Tibial nerve (tissue), 4 donors: ENCODE measurements around the gene STIM2.

Experiments
- CTCF ChIP-seq, 5 experiments: fragments of 200-600 bp in 3 of 5; fragments of 450-650 bp in 2 of 5; sonication (generic) in 3 of 5; IDR thresholded peaks; one replicate each; pipeline ENCODE4 v1.5.1; 2016 to 2019; ENCODE audit warnings: antibody characterized with exemption in 5 of 5, mild to moderate bottlenecking in 3 of 5, moderate library complexity in 2 of 5
- EP300 ChIP-seq, 2 donors: sonication (generic); formaldehyde crosslinking; IDR thresholded peaks; one replicate each; pipeline ENCODE4 v1.6.1; 2017; ENCODE audit warnings: antibody characterized with exemption in 2 of 2, mild to moderate bottlenecking in 1 of 2
- POLR2A ChIP-seq, 2 donors: fragments of 450-650 bp; IDR thresholded peaks; one replicate each; pipeline ENCODE4 v1.6.1; 2017; ENCODE audit warnings: antibody characterized with exemption in 2 of 2, mild to moderate bottlenecking in 2 of 2, moderate library complexity in 2 of 2

- TF ChIP-seq POLR2A (IDR thresholded peaks at IDR 0.05) (no peak), CTCF (IDR thresholded peaks at IDR 0.05) (no peak), EP300 (IDR thresholded peaks at IDR 0.05) (no peak)
Measured at GRCh38 chr4:26891867-26892266, 31.2 kb downstream of the STIM2 start.
